PC-9 (cell line): ENCODE results near the gene NIBAN1. TPM values are rescaled to one million over a fixed set of nuclear protein-coding genes. Genes with fewer than 3 reads are reported as not detected.

Source experiments
- Bru-seq: library from RNA; stranded (reverse); fragments of 400-500 nt; gene quantifications from one replicate; lab custom pipeline; 2021; lab: Mats Ljungman, UMichigan
- BruChase-seq, 2 experiments: library from RNA; stranded (reverse); fragments of 400-500 nt; gene quantifications; one replicate each; lab custom pipeline; 2021; lab: Mats Ljungman, UMichigan
- BruUV-seq: library from RNA; stranded (reverse); fragments of 400-500 nt; replicated peaks from 2 replicates; lab custom pipeline; 2021; lab: Mats Ljungman, UMichigan
- CTCF ChIA-PET: fragments of 300-600 bp; sonication (Branson Sonifier 250); formaldehyde crosslinking; loops from one replicate; lab custom pipeline; 2022; ENCODE audit warnings: antibody characterized with exemption; lab: Charles Lee
- POLR2A ChIA-PET: fragments of 300-600 bp; sonication (Branson Sonifier 250); formaldehyde crosslinking; loops from one replicate; lab custom pipeline; 2022; ENCODE audit warnings: antibody characterized with exemption; ENCODE audit not compliant: unreplicated experiment; lab: Charles Lee
- DNase-seq, 2 experiments: peaks; one replicate each; pipeline versions ENCODE4 v3.0.0 to v3.0.0-alpha.2; 2015 to 2022; ENCODE audit warnings: mixed read lengths in 1 of 2
- H2AFZ ChIP-seq: fragments of 200-600 bp; sonication (generic); 2 replicates; pipeline ENCODE4 v1.8.1; 2017; ENCODE audit warnings: antibody characterized with exemption
- H3F3A ChIP-seq: fragments of 200-600 bp; sonication (generic); 2 replicates; pipeline ENCODE4 v1.8.1; 2017; ENCODE audit warnings: antibody characterized with exemption, mild to moderate bottlenecking, low read depth; ENCODE audit not compliant: insufficient read depth
- H3K27ac ChIP-seq: fragments of 200-600 bp; sonication (generic); 2 replicates; pipeline ENCODE4 v1.6.1; 2016; ENCODE audit warnings: mixed run types
- H3K27me3 ChIP-seq: fragments of 200-600 bp; sonication (generic); 2 replicates; pipeline ENCODE4 v1.6.1; 2016; ENCODE audit warnings: low read depth, mixed run types; ENCODE audit not compliant: insufficient read depth
- H3K36me3 ChIP-seq: fragments of 200-600 bp; sonication (generic); 2 replicates; pipeline ENCODE4 v1.6.1; 2016; ENCODE audit warnings: low read depth, mixed run types
- H3K4me1 ChIP-seq: fragments of 200-600 bp; sonication (generic); replicated peaks from 2 replicates; pipeline ENCODE4 v1.6.1; 2016; ENCODE audit warnings: mixed run types; ENCODE audit not compliant: insufficient read depth
- H3K4me2 ChIP-seq: fragments of 200-600 bp; sonication (generic); 2 replicates; pipeline ENCODE4 v1.6.1; 2017; ENCODE audit warnings: mixed run types
- H3K4me3 ChIP-seq: fragments of 200-600 bp; sonication (generic); 2 replicates; pipeline ENCODE4 v1.6.1; 2016; ENCODE audit warnings: mixed run types
- H3K79me2 ChIP-seq: fragments of 200-600 bp; sonication (generic); 2 replicates; pipeline ENCODE4 v1.6.1; 2017; ENCODE audit warnings: low read depth, mixed run types
- H3K9me2 ChIP-seq: fragments of 200-600 bp; sonication (generic); 2 replicates; pipeline ENCODE4 v1.8.1; 2017; ENCODE audit warnings: mild to moderate bottlenecking; ENCODE audit not compliant: insufficient read depth
- H3K9me3 ChIP-seq: fragments of 200-600 bp; sonication (generic); 2 replicates; pipeline ENCODE4 v1.8.1; 2016; ENCODE audit warnings: low read depth; ENCODE audit not compliant: insufficient read depth
- H4K20me1 ChIP-seq: fragments of 200-600 bp; sonication (generic); 2 replicates; pipeline ENCODE4 v1.8.1; 2017; ENCODE audit not compliant: insufficient read depth
- CTCF ChIP-seq: fragments of 200-600 bp; sonication (generic); conservative IDR thresholded peaks from 2 replicates; pipeline ENCODE4 v1.6.1; 2017; ENCODE audit warnings: mixed run types, antibody characterized with exemption, mild to moderate bottlenecking, moderate library complexity
- EZH2 ChIP-seq: fragments of 200-600 bp; sonication (generic); IDR thresholded peaks from 2 replicates; pipeline ENCODE4 v1.8.0; 2017; ENCODE audit warnings: antibody characterized with exemption, low read depth
- intact Hi-C: fragments of 100-400 bp; cut with micrococcal nuclease; formaldehyde crosslinking; loops from one replicate; pipeline ENCODE4 v1.10.0; 2022; ENCODE audit not compliant: unreplicated experiment
- long read RNA-seq: library from polyadenylated mRNA; stranded (forward); transcript quantifications from one replicate; pipeline ENCODE4 v2.0.0, GENCODE V29; 2022
- total RNA-seq: library from RNA; stranded (reverse); gene quantifications from 2 replicates; pipeline ENCODE4 v1.2.3, GENCODE V29; 2021

Gene NIBAN1
- total RNA-seq (29.3 and 31.5 TPM in 2 replicates), Bru-seq, nascent RNA (percentile 71 among the genes with signal in this experiment), BruChase-seq, experiment 1, labeled RNA remaining after a 2-hour chase (percentile 60 among the genes with signal in this experiment), BruChase-seq, experiment 2, labeled RNA remaining after a 6-hour chase (percentile 69 among the genes with signal in this experiment)
- long read RNA-seq, full-length matches to known transcripts, result 8 of 22 reads
- long read RNA-seq, partial matches to known transcripts, result 10 of 22 reads
- long read RNA-seq, other reads (novel, unspliced or antisense), result 4 of 22 reads

GRCh38 chr1:184974056-184974836 lies at the start of gene NIBAN1:
TSS of gene NIBAN1 (minus strand) at chr1:184974508. CDS start at chr1:184974356, 152 bp downstream.
- Histone ChIP-seq H3K4me1 (peaks cover 20% of the 10 kb centered on the region), H3K4me3 (peak within 1 kb of the TSS; percentile 92), H3K4me2 (peak within 1 kb of the TSS; percentile 96), H3K27me3 (no peaks in the 10 kb centered on the region), H3K9me3 (no peaks in the 10 kb centered on the region), H3K79me2 (0 out of 2 replicates have a peak, but pooled peaks cover 4% of the 10 kb centered on the region), H4K20me1 (no peaks in the 10 kb centered on the region), H3K27ac (peak within 1 kb of the TSS; percentile 52), H2AFZ (peak within 1 kb of the TSS; percentile 89), H3K9me2 (no peaks in the 10 kb centered on the region), H3F3A (no peaks in the 10 kb centered on the region), H3K36me3 (no peaks in the 10 kb centered on the region)
- POLR2A ChIA-PET, result interaction anchor here (0.6 kb wide), 3 partner anchors 147 to 182 kb away, joined by 3 to 9 read pairs (median 4); no protein-coding TSS in a partner anchor
- TF ChIP-seq CTCF (no peak), EZH2 (no peak)
- intact Hi-C loops, result loop anchor here (5.0 kb wide), 1 partner anchor 183 kb away; the partner anchor contains the start of genes SWT1 and TRMT1L
- CTCF ChIA-PET, result interaction anchor here (0.6 kb wide), 1 partner anchor 71 kb away, joined by 15 read pairs; the partner anchor contains the start of gene RNF2
- DNase-seq, result peak; percentile 50 to 68
- no TSS peak for BruUV-seq

- intact Hi-C loops, result no loop called here
- Histone ChIP-seq H3K79me2 (no peaks in the 10 kb centered on the region), H3K4me1 (peaks cover 35% of the 10 kb centered on the region), H3K27me3 (no peaks in the 10 kb centered on the region), H3K4me3 (no peak overlapping the region), H2AFZ (peak overlapping the region; percentile 42; the same call in 1 of the 2 replicates), H4K20me1 (no peaks in the 10 kb centered on the region), H3K36me3 (no peaks in the 10 kb centered on the region), H3K9me3 (no peaks in the 10 kb centered on the region), H3K4me2 (peak overlapping the region; percentile 59), H3K27ac (peak overlapping the region; percentile 90), H3F3A (peaks cover 14% of the 10 kb centered on the region), H3K9me2 (no peaks in the 10 kb centered on the region)
- ChIA-PET CTCF (interaction anchor here (0.7 to 1.0 kb wide), 2 partner anchors 21 to 26 kb away, joined by 3 read pairs; no protein-coding TSS in a partner anchor), POLR2A (interaction anchor here (0.6 kb wide), 1 partner anchor 79 kb away, joined by 5 read pairs; no protein-coding TSS in a partner anchor)
- DNase-seq, result no peak
- no peak for TF ChIP-seq CTCF
- TF ChIP-seq EZH2, result no peak
- BruUV-seq, result no TSS peak
These were observed 43.7 kb upstream of the NIBAN1 start for GRCh38 chr1:185017966-185018365.

- Histone ChIP-seq H3K4me3 (no peak overlapping the region), H3K36me3 (no peaks in the 10 kb centered on the region), H3K4me2 (peak overlapping the region; percentile 59), H3K9me3 (no peaks in the 10 kb centered on the region), H3K27ac (peak overlapping the region; percentile 90), H3K79me2 (no peaks in the 10 kb centered on the region), H4K20me1 (no peaks in the 10 kb centered on the region), H2AFZ (peak overlapping the region; percentile 36; the same call in 1 of the 2 replicates), H3F3A (peaks cover 14% of the 10 kb centered on the region), H3K4me1 (peaks cover 35% of the 10 kb centered on the region), H3K9me2 (no peaks in the 10 kb centered on the region), H3K27me3 (no peaks in the 10 kb centered on the region)
- intact Hi-C loops, result no loop called here
- ChIA-PET CTCF (interaction anchor here (0.7 to 1.0 kb wide), 2 partner anchors 21 to 27 kb away, joined by 3 read pairs; no protein-coding TSS in a partner anchor), POLR2A (interaction anchor here (0.6 kb wide), 1 partner anchor 97 kb away, joined by 3 read pairs; no protein-coding TSS in a partner anchor)
- peak; percentile 37 to 90 for DNase-seq
- TF ChIP-seq EZH2 (no peak), CTCF (no peak)
- BruUV-seq, result no TSS peak
These were observed 43.0 kb upstream of the NIBAN1 start for GRCh38 chr1:185017338-185017737.
